Fibroblast of skin of abdomen (primary cell): Measurements from ENCODE around the gene EGLN2.
"Not testable (repeated sequence)": the region's sequence is repeated elsewhere in the genome, so short reads cannot be mapped to it uniquely, and the experiment has no call there.

Source experiments
- DNase-seq: peaks from one replicate; pipeline ENCODE4 v3.0.0-alpha.2; 2013

Gene EGLN2

GRCh38 chr19:40819479-40820234 is 20.7 kb downstream of the EGLN2 start:
- not testable (repeated sequence) for DNase-seq

GRCh38 chr19:40822161-40822560 is 23.2 kb downstream of the EGLN2 start:
- DNase-seq: no peak

- peak; percentile 40 for DNase-seq
Measured at GRCh38 chr19:40822704-40823553, 23.9 kb downstream of the EGLN2 start.

- not testable (repeated sequence) for DNase-seq
Measured at GRCh38 chr19:40824916-40825315, 25.9 kb downstream of the EGLN2 start.

GRCh38 chr19:40825460-40826095 is 26.6 kb downstream of the EGLN2 start:
- DNase-seq: not testable (repeated sequence)

GRCh38 chr19:40826312-40826698 is 27.3 kb downstream of the EGLN2 start:
- not testable (repeated sequence) for DNase-seq

GRCh38 chr19:40826699-40827385 is 27.9 kb downstream of the EGLN2 start:
- DNase-seq: not testable (repeated sequence)

GRCh38 chr19:40827386-40828247 is 28.6 kb downstream of the EGLN2 start:
- DNase-seq: no peak

GRCh38 chr19:40829205-40829604 is 30.2 kb downstream of the EGLN2 start:
- DNase-seq: no peak

- not testable (repeated sequence) for DNase-seq
Measured at GRCh38 chr19:40830741-40831140, 31.8 kb downstream of the EGLN2 start.

GRCh38 chr19:40831502-40832430 is 32.8 kb downstream of the EGLN2 start:
- DNase-seq: peak; percentile 95

GRCh38 chr19:40832431-40832790 is 33.4 kb downstream of the EGLN2 start:
- not testable (repeated sequence) for DNase-seq

- DNase-seq: not testable (repeated sequence)
Measured at GRCh38 chr19:40833728-40834533, 34.9 kb downstream of the EGLN2 start.

GRCh38 chr19:40836754-40837429 is 37.9 kb downstream of the EGLN2 start:
- no peak for DNase-seq

- DNase-seq: not testable (repeated sequence)
Measured at GRCh38 chr19:40838477-40838876, 39.5 kb downstream of the EGLN2 start.

GRCh38 chr19:40842012-40842411 is 43.0 kb downstream of the EGLN2 start:
- DNase-seq: not testable (repeated sequence)

- not testable (repeated sequence) for DNase-seq
Measured at GRCh38 chr19:40842997-40843652, 44.1 kb downstream of the EGLN2 start.

GRCh38 chr19:40843653-40844052 is 44.7 kb downstream of the EGLN2 start:
- not testable (repeated sequence) for DNase-seq
